Esophagus (tissue), 2 donors: ENCODE measurements around the gene JMJD6. TPM values are rescaled to one million over a fixed set of nuclear protein-coding genes. Genes with fewer than 3 reads are reported as not detected.
A peak's percentile ranks its signal among the peaks of the same experiment; 100 is the strongest.

Experiments used
- H3K27ac ChIP-seq, 2 donors: one replicate each; pipeline ENCODE4 v1.5.1; 2013; ENCODE audit warnings: low read depth in 2 of 2, mild to moderate bottlenecking in 2 of 2, inconsistent platforms in 1 of 2, low read length in 1 of 2, moderate library complexity in 1 of 2
- H3K27me3 ChIP-seq, 2 donors: one replicate each; pipeline ENCODE4 v1.6.1; 2013; ENCODE audit warnings: low read length in 2 of 2, control low read depth in 1 of 2, mild to moderate bottlenecking in 1 of 2; ENCODE audit not compliant: insufficient read depth in 2 of 2, control insufficient read depth in 1 of 2
- H3K36me3 ChIP-seq, 2 donors: one replicate each; pipeline ENCODE4 v1.6.1; 2013; ENCODE audit warnings: low read length in 1 of 2; ENCODE audit not compliant: control insufficient read depth in 2 of 2, insufficient read depth in 2 of 2
- H3K4me1 ChIP-seq, 2 donors: one replicate each; pipeline ENCODE4 v1.6.1; 2013; ENCODE audit warnings: low read length in 1 of 2; ENCODE audit not compliant: control insufficient read depth in 2 of 2, insufficient read depth in 2 of 2
- H3K4me3 ChIP-seq, 2 donors: one replicate each; pipeline ENCODE4 v1.5.1; 2013; ENCODE audit warnings: low read length in 2 of 2, mild to moderate bottlenecking in 2 of 2, low read depth in 1 of 2, moderate library complexity in 1 of 2
- H3K9me3 ChIP-seq, 2 donors: one replicate each; pipeline ENCODE4 v1.6.1; 2013; ENCODE audit warnings: mild to moderate bottlenecking in 2 of 2, low read depth in 1 of 2, low read length in 1 of 2, moderate library complexity in 1 of 2; ENCODE audit not compliant: control insufficient read depth in 2 of 2, insufficient read depth in 1 of 2
- whole genome bisulfite sequencing, 2 donors: extraction: QIAGEN DNeasy Blood & Tissue Kit; methylation state at CpG; one replicate each; pipeline ENCODE4 v1.1.7; 2013; 5-methylcytosine and 5-hydroxymethylcytosine counted together
- polyA plus RNA-seq, 2 donors: library from polyadenylated mRNA; stranded (reverse); fragments of 200-250 nt; gene quantifications; one replicate each; pipeline ENCODE4 v1.2.3, GENCODE V29; 2013
- donor health status: healthy with polysubstance abuse.
- donor health status: Bipolar disorder and iron deficiency.

JMJD6 gene
- polyA plus RNA-seq, 2 donors, result 18.3 to 21.9 TPM

DNA sequence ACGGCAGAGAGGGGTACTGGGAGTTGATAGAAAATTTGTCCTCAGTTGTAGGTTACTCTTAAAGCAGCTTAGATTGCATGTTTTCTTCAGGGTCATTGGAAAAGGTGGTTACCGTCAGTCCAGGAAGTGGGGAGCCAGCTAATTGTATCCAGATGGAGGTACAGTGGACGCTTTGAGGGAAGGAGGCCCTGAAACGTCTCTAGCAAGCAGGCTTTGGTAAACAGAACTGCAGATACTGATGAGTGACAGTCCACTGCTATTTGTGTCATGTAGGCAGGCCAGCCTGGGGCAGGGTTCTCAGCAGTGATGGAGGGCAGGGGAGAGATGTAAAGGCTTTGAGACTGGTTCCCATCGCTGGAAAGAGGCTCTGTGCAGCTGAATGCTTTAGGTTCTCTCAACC lies 52.7 kb downstream of the JMJD6 start:
- Histone ChIP-seq H3K27me3 (no peaks in the 10 kb centered on the region), H3K27ac (no peak overlapping the region), H3K36me3 (peaks cover 0 to 2% of the 10 kb centered on the region in 2 donors), H3K4me1 (no peaks in the 10 kb centered on the region), H3K4me3 (no peak overlapping the region), H3K9me3 (no peaks in the 10 kb centered on the region)
- 79 to 83% methylated on average over 5 of the region's 5 CpGs for WGBS, 2 donors

DNA sequence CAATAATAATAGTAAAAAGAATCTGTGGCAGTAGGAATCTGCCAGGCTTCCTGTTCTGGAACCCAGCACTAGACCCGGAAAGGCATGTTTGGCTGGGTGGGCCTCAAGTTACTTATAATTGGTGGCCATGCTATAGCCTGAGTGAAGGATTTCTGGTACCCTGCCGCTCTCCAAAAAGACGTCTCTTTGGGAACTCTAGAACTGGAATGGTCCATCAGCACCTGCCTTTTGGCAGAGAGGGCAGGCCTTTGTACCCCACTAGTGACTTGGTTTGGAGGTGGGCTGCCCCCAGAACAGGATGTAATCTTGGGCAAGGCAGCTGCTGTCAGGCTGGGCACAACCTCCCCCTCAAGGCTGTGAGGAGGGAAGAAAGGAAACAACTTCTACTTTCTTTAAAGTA lies 53.5 kb downstream of the JMJD6 start:
- peaks cover 0 to 3% of the 10 kb centered on the region in 2 donors for H3K4me1 ChIP-seq
- 80 to 90% methylated on average over 3 of the region's 3 CpGs for WGBS, 2 donors
- no peaks in the 10 kb centered on the region for H3K27me3 ChIP-seq
- no peaks in the 10 kb centered on the region for H3K9me3 ChIP-seq
- peak overlapping the region in 1 of 2 donors; percentile 97 for H3K27ac ChIP-seq
- no peak overlapping the region for H3K4me3 ChIP-seq
- no peaks in the 10 kb centered on the region for H3K36me3 ChIP-seq

DNA sequence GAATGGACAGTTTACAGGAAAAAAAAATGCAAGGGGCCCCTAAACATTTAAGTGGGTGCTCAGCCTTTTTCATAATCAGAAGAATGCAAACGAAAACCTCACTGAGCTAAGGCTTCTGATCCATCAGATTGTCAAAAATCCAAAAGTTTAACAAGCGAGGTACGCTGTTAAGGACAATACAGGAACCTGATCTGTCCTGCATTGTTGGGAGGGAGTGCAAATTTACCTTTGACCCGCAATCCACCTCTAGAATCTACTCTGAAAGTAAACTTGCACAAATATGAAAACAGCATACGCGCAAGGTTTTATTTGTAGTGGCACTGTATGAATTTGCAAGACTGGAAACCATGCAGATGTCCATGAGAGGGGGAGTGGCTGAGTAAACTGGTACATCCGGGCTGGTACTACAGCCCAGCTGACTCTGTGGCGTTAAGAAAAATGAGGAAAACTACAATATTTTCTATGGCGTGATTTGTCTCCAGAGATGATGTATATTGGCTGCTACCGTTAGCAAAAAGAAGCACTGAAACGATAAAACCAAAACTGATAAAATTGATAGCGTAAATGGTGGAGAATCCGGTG lies 54.0 kb downstream of the JMJD6 start:
- WGBS, 2 donors, result 35 to 39% methylated on average over 13 of the region's 13 CpGs
- no peaks in the 10 kb centered on the region for H3K36me3 ChIP-seq
- H3K27me3 ChIP-seq, result no peaks in the 10 kb centered on the region
- H3K4me3 ChIP-seq, result peak overlapping the region; percentile 56 to 61
- peak overlapping the region; percentile 97 to 100 for H3K27ac ChIP-seq
- H3K4me1 ChIP-seq, result peaks cover 0 to 3% of the 10 kb centered on the region in 2 donors
- no peaks in the 10 kb centered on the region for H3K9me3 ChIP-seq

DNA sequence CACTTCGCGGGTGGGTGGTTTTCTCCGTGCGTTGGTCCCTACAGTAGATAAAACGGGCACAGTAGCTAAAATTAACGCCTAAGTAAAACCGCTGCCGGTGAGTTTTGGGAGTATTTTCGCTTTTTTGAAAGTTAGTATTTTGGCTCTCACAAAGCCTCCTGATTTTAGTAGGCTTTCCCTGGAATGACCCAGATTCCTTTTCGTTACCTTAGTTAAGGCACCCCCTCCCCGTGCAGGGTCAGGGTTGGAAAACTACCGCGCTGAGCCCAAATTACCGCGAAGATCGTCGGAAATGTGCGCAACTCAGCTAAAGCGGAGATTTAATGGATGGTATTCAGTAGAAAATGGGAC lies 54.5 kb downstream of the JMJD6 start:
- Histone ChIP-seq H3K27ac (peak overlapping the region; percentile 97 to 100), H3K4me1 (peaks cover 0 to 3% of the 10 kb centered on the region in 2 donors), H3K36me3 (no peaks in the 10 kb centered on the region), H3K9me3 (no peaks in the 10 kb centered on the region), H3K27me3 (no peaks in the 10 kb centered on the region), H3K4me3 (peak overlapping the region; percentile 56 to 61)
- 0% methylated on average over 19 of the region's 19 CpGs for WGBS, 2 donors

DNA sequence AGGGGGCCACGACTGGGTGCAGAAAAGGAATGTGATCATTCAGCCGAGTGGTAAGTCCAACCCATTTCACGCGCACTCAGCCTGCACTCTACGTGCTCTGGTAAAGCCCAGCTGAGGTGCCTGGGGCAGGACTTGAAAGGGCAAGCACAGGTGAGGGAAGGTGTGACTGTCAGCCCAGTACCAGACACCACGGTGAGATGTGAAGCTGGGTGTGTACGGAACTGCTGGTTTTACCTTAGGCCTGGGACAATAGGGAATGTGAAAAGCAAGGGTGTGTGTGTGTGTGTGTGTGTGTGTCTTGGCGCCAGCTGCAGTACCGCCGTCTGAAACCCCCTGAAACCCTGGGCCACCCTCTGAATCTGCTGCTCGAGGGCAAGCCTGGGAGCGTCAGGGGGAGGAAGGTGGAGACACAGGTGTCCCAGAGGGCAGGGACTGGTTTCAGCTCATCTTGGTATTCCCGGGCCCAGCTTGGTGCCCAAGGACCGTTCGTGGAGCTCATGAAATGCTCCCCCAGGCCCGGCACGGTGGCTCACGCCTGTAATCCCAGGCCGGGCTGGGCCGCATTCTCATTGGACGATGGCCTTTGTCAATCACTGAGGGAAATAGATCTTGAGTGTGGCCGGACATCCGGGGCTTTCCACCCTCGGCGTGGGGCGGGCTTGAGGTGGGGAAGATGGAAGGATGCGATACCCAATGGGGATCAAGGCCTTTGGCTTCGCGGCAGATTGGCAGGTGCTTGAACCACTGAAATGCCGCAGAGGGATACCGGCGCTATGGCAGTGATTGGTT lies 55.1 kb downstream of the JMJD6 start:
- H3K36me3 ChIP-seq, result no peaks in the 10 kb centered on the region
- WGBS, 2 donors, result 9 to 10% methylated on average over 32 of the region's 32 CpGs
- H3K4me3 ChIP-seq, result peak overlapping the region; percentile 22 to 61
- H3K27me3 ChIP-seq, result no peaks in the 10 kb centered on the region
- peak overlapping the region; percentile 97 to 100 for H3K27ac ChIP-seq
- peaks cover 0 to 3% of the 10 kb centered on the region in 2 donors for H3K4me1 ChIP-seq
- no peaks in the 10 kb centered on the region for H3K9me3 ChIP-seq

DNA sequence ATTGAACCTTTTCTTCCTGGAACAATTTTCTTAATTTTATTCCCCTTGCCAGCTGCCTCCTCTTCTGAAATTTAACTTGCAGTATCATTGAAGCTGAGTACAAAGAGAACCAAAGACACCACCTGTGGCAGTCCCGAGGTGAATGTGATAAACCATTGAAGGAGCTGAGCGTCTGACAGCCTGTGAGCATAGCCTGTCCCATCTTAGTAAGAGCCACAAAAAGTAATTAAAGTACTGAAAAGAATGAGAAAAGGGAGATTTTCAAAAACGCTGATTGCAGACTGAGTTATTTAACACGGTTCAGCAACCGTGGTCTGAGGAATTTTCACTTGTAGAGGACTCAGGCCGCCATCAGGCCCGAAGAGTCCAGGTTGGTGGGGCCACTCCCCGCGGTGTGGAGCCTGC lies 55.7 kb downstream of the JMJD6 start:
- Histone ChIP-seq H3K36me3 (no peaks in the 10 kb centered on the region), H3K9me3 (no peaks in the 10 kb centered on the region), H3K4me3 (no peak overlapping the region), H3K27me3 (no peaks in the 10 kb centered on the region), H3K27ac (peak overlapping the region; percentile 97 to 100), H3K4me1 (peaks cover 0 to 3% of the 10 kb centered on the region in 2 donors)
- 38 to 39% methylated on average over 9 of the region's 9 CpGs for WGBS, 2 donors

DNA sequence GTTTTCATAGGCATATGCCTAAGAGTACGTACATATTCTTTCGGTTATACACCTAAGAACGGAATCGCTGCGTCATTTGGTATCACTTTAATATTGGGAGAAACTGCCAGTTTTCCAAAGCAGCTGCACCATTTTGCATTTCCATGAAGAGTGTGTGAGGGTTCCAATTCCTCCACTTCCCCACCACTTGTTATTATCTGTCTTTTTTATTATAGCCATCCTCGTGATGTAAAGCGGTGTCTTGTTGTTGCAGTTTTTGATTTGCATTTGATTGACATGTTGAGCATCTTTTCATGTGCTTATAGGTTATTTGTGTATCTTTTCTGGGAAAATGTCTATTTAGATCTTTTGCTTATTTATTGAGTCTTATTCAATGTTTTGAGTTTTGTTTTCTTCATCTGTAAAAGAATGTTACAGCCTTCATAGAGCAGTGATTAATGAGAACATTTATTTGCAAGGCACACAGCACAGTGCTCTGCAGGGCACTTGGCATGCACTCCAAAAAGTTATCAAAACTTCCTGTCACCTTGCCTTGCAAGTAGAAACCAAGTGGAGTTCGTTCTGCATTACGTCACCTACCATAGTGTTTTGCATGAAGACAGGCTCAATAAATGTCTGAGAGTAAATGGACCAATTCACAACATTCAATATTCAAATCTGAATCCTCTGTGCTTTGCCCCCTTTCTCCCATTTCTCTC lies 56.2 kb downstream of the JMJD6 start:
- WGBS, 2 donors, result 76 to 79% methylated on average over 9 of the region's 9 CpGs
- Histone ChIP-seq H3K9me3 (no peaks in the 10 kb centered on the region), H3K27me3 (no peaks in the 10 kb centered on the region), H3K36me3 (no peaks in the 10 kb centered on the region), H3K4me1 (peaks cover 0 to 3% of the 10 kb centered on the region in 2 donors), H3K4me3 (no peak overlapping the region), H3K27ac (peak overlapping the region; percentile 97 to 100)

Other genes starting within 250 kb of the JMJD6 start
- gene RHBDF2, start 225.2 kb downstream of the JMJD6 start, polyA plus RNA-seq, result 10 to 100 TPM; 19.4 to 27.3 TPM
- 1 to 10 TPM; 3.1 to 3.7 TPM for gene CYGB, start 188.9 kb downstream of the JMJD6 start, polyA plus RNA-seq
- 1 to 10 TPM; 1.2 to 3.0 TPM for gene PRCD, start 186.6 kb downstream of the JMJD6 start, polyA plus RNA-seq
- gene ST6GALNAC2, start 140.7 kb downstream of the JMJD6 start, polyA plus RNA-seq, result 10 to 100 TPM; 17.5 to 20.2 TPM
- gene ST6GALNAC1, start 82.8 kb downstream of the JMJD6 start, polyA plus RNA-seq, result 10 to 100 TPM; 20.1 to 40.1 TPM
- gene MXRA7, start 15.6 kb downstream of the JMJD6 start, polyA plus RNA-seq, result 10 to 100 TPM; 10.0 to 54.0 TPM
- 10 to 100 TPM; 22.9 to 24.0 TPM for gene METTL23, start 233 bp upstream of the JMJD6 start, polyA plus RNA-seq
- gene SRSF2, start 10.7 kb upstream of the JMJD6 start, polyA plus RNA-seq, result 100 to 1,000 TPM; 152 to 242 TPM
- 10 to 100 TPM; 11.3 to 15.4 TPM for gene MFSD11, start 11.5 kb upstream of the JMJD6 start, polyA plus RNA-seq
- gene MGAT5B, start 141.8 kb upstream of the JMJD6 start, polyA plus RNA-seq, result under 1 TPM; 0.18 to 0.24 TPM